HG03460 (cell line): Measurements from ENCODE around the gene TP53BP1.
"Not testable (repeated sequence)": the region's sequence is repeated elsewhere in the genome, so short reads cannot be mapped to it uniquely, and the experiment has no call there.

Source experiments
- ATAC-seq: cut with Tn5 transposase; IDR thresholded peaks from one replicate; pipeline ENCODE4 v1.9.1; 2021; ENCODE audit not compliant: unreplicated experiment

Gene TP53BP1, protein sequence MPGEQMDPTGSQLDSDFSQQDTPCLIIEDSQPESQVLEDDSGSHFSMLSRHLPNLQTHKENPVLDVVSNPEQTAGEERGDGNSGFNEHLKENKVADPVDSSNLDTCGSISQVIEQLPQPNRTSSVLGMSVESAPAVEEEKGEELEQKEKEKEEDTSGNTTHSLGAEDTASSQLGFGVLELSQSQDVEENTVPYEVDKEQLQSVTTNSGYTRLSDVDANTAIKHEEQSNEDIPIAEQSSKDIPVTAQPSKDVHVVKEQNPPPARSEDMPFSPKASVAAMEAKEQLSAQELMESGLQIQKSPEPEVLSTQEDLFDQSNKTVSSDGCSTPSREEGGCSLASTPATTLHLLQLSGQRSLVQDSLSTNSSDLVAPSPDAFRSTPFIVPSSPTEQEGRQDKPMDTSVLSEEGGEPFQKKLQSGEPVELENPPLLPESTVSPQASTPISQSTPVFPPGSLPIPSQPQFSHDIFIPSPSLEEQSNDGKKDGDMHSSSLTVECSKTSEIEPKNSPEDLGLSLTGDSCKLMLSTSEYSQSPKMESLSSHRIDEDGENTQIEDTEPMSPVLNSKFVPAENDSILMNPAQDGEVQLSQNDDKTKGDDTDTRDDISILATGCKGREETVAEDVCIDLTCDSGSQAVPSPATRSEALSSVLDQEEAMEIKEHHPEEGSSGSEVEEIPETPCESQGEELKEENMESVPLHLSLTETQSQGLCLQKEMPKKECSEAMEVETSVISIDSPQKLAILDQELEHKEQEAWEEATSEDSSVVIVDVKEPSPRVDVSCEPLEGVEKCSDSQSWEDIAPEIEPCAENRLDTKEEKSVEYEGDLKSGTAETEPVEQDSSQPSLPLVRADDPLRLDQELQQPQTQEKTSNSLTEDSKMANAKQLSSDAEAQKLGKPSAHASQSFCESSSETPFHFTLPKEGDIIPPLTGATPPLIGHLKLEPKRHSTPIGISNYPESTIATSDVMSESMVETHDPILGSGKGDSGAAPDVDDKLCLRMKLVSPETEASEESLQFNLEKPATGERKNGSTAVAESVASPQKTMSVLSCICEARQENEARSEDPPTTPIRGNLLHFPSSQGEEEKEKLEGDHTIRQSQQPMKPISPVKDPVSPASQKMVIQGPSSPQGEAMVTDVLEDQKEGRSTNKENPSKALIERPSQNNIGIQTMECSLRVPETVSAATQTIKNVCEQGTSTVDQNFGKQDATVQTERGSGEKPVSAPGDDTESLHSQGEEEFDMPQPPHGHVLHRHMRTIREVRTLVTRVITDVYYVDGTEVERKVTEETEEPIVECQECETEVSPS (N-terminal part only)

DNA sequence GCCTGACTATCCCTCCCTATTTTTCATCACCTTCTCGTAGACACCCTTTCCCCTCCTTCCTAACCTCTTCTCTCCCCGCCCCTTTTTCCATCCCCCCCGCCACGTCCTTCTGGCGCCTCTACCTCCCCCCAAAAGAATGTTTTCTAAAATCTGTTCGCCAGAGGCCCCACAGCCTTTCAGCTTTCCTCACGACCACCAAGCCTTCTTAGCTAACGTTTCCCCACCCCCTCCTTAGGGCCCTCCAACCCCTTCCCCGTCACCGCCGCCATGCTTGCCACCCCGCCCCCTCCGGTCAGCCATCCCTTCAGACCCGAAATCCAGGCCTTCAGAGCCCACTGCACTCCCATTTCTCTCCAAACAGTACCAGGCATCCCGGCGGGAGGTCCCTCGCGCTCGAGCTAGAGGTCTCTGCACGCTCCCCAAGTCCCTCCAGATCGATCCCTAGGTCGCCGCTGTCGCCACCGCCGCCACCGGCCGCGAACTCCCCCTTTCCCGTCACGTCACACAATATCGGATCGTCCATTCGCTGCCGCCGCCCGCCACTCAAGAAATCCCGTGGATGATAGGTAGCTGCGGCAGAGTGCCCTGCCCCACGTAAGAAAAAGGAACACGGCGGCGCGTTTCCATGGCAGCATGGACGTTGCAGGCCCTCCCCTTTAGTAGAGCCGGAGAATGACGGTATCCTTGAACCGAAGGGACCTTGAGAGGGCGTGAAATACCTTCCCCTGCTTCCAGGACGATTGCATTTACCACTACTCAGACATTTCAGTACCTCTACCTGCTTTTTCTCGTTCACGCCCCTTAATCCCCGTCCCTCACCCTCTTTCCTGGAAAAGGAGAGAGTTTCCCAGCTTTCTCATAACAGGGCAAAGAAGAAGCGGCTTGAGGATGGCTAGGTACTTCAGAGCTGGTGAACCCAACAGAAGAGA, at the start of gene TP53BP1:
TSS of gene TP53BP1 (minus strand) at position 484 of the 929 bp plus-strand sequence. CDS start at position 371, 113 bp downstream.
- ATAC-seq: peak; percentile 96

DNA sequence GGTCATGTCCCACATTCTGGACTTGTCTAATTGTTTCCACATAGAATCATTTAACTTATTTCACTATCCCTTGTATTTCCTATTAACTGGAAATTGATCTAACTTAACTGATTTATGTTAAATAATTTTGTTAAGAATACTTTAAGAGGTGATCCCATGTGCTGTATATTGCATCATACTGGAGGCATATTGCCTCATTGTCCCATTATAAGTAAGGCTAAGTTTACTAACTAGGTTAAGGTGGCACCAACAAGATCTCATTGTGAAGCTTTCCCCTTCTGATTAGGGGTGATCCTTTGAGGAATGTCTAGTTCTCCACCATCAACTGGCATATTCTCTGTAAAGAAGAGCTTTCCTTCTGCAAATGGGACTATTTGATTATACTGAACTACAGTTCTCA, 48.8 kb upstream of the TP53BP1 start:
- ATAC-seq: no peak

DNA sequence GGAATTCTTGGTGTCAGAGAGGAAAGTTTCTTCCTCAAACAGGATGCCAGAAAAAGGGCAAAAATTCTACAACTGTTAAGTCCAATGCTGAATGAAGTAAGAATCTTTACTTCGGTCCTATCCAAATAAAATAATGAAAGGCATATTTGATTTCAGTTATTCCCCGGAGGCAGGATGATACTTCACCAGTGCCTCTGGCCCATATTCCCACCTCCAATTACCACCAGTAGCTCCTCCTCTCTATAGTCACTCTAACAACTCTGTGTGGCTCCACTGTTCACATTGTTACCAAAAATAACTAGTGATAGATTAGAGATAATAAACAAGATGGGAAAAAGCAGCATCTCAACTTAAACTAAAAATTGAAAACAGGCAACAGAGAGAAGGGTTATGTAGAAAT, 45.1 kb upstream of the TP53BP1 start:
- no peak for ATAC-seq

DNA sequence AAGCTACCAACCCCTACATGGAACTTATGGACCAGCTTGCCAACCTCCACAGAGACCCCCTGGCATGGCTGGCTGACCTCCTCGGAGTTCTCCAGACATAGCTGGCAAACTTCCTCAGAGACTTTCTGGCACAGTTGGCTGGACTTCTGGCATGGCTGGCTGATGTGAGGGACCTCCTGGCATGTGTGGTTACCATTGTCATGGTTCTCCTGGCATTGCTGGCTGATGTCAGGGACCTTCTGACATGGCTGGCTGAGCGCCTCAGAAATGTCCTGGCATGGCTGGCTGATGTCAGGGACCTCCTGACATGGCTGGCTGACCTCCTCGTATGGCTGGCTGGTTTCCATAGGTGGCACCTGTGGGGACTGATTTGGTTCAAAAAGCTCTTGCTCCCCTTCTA, 41.9 kb upstream of the TP53BP1 start:
- ATAC-seq: no peak

DNA sequence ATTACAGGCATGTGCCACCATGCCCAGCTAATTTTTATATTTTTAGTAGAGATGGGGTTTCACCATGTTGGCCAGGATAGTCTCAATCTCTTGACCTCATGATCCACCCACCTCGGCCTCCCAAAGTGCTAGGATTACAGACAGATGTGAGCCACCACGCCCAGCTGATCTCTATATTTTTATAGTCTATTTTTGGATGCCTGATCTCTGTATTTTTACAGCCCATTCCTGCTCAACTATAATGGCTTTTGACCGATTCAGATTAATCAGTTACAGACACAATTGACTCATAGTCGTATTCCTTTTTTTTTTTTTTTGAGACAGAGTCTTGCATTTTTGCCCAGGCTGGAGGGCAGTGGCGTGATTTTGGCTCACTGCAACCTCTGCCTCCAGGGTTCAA, 39.9 kb upstream of the TP53BP1 start:
- ATAC-seq: not testable (repeated sequence)

DNA sequence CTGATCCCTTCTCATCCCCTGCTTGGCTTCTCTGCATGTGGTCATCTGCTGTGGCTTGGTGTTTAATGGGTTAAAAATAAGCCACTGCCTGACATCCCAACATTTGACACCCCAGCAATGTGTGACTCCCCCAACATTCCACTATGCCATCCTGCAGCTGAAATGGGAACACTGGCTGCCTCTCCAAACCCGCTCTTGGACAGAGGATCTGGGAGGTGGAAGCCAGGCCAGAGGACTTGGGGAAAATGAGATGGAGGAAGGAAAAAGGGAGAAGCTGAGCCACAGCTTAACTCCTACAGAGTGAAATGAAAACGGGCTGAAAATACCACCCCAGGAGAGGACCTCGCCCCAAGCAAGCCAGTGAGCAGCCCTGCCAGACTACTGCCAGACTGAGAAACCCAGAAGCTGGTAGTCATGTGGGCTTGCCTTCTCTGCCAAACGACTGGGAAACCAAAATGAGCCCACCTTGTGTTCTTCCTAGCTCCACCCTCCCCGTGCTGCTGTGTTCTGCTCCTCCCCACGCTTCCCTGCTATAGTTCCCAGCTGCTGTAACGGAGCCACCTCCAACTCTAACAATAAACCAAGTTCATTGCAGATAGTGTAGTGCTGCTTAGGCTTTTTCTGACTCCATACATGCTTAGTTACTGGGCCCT, 38.2 kb upstream of the TP53BP1 start:
- no peak for ATAC-seq

DNA sequence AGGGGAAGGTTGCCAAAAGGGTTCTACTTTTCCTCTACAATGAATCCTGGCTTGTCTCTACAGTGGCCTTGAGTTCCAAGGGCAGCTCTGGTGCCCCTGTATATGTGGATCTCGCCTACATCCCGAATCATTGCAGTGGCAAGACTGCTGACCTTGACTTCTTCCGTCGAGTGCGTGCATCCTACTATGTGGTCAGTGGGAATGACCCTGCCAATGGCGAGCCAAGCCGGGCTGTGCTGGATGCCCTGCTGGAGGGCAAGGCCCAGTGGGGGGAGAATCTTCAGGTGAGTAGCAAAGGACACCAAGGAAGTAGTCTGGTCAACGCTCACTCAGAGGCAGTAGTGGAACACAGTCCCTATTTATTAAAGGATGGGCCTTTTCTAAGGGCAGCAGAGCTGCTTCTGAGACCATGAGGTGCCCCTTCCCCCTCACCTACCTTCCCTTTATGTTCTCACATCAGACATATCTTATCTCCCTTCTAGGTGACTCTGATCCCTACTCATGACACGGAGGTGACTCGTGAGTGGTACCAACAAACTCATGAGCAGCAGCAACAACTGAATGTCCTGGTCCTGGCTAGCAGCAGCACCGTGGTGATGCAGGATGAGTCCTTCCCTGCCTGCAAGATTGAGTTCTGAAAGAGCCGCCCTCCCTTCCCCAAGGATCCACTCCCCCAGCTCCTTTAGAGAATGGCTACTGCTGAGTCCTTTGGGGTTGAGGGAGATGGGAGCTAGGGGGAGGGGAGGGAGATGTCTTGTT, 36.8 kb upstream of the TP53BP1 start:
- ATAC-seq: no peak

DNA sequence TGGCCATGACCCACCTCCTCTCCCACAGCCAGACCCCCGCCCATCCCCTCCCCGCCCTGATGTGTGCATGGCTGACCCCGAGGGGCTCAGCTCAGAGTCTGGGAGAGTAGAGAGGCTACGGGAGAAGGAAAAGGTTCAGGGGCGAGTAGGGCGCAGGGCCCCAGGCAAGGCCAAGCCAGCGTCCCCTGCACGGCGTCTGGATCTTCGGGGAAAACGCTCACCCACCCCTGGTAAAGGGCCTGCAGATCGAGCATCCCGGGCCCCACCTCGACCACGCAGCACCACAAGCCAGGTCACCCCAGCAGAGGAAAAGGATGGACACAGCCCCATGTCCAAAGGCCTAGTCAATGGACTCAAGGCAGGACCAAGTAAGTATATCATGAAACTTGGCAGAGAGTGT, 36.2 kb upstream of the TP53BP1 start:
- ATAC-seq: no peak

DNA sequence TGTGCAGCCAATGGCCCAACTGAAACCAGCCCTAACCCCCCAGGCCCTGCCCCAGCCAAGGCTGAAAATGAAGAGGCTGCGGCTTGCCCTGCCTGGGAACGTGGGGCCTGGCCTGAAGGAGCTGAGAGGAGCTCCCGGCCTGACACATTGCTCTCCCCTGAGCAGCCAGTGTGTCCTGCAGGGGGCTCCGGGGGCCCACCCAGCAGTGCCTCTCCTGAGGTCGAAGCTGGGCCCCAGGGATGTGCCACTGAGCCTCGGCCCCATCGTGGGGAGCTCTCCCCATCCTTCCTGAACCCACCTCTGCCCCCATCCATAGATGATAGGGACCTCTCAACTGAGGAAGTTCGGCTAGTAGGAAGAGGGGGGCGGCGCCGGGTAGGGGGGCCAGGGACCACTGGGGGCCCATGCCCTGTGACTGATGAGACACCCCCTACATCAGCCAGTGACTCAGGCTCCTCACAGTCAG, 35.6 kb upstream of the TP53BP1 start:
- no peak for ATAC-seq

DNA sequence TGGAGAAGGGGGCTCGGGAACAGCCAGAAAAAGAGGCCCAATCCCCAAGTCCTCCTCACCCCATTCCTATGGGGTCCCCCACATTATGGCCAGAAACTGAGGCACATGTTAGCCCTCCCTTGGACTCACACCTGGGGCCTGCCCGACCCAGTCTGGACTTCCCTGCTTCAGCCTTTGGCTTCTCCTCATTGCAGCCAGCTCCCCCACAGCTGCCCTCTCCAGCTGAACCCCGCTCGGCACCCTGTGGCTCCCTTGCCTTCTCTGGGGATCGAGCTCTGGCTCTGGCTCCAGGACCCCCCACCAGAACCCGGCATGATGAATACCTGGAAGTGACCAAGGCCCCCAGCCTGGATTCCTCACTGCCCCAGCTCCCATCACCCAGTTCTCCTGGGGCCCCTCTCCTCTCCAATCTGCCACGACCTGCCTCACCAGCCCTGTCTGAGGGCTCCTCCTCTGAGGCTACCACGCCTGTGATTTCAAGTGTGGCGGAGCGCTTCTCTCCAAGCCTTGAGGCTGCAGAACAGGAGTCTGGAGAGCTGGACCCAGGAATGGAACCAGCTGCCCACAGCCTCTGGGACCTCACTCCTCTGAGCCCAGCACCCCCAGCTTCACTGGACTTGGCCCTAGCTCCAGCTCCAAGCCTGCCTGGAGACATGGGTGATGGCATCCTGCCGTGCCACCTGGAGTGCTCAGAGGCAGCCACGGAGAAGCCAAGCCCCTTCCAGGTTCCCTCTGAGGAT, 35.0 kb upstream of the TP53BP1 start:
- ATAC-seq: no peak

DNA sequence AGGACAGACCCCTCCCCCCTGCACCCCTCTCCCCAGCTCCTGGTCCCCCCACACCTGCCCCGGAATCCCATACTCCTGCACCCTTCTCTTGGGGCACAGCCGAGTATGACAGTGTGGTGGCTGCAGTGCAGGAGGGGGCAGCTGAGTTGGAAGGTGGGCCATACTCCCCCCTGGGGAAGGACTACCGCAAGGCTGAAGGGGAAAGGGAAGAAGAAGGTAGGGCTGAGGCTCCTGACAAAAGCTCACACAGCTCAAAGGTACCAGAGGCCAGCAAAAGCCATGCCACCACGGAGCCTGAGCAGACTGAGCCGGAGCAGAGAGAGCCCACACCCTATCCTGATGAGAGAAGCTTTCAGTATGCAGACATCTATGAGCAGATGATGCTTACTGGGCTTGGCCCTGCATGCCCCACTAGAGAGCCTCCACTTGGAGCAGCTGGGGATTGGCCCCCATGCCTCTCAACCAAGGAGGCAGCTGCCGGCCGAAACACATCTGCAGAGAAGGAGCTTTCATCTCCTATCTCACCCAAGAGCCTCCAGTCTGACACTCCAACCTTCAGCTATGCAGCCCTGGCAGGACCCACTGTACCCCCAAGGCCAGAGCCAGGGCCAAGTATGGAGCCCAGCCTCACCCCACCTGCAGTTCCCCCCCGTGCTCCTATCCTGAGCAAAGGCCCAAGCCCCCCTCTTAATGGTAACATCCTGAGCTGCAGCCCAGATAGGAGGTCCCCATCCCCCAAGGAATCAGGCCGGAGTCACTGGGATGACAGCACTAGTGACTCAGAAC, 34.3 kb upstream of the TP53BP1 start:
- ATAC-seq: no peak

DNA sequence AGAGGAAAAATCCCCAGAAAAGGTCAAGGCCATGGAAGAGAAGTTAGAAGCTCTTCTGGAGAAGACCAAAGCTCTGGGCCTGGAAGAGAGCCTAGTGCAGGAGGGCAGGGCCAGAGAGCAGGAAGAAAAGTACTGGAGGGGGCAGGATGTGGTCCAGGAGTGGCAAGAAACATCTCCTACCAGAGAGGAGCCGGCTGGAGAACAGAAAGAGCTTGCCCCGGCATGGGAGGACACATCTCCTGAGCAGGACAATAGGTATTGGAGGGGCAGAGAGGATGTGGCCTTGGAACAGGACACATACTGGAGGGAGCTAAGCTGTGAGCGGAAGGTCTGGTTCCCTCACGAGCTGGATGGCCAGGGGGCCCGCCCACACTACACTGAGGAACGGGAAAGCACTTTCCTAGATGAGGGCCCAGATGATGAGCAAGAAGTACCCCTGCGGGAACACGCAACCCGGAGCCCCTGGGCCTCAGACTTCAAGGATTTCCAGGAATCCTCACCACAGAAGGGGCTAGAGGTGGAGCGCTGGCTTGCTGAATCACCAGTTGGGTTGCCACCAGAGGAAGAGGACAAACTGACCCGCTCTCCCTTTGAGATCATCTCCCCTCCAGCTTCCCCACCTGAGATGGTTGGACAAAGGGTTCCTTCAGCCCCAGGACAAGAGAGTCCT, 33.4 kb upstream of the TP53BP1 start:
- no peak for ATAC-seq

DNA sequence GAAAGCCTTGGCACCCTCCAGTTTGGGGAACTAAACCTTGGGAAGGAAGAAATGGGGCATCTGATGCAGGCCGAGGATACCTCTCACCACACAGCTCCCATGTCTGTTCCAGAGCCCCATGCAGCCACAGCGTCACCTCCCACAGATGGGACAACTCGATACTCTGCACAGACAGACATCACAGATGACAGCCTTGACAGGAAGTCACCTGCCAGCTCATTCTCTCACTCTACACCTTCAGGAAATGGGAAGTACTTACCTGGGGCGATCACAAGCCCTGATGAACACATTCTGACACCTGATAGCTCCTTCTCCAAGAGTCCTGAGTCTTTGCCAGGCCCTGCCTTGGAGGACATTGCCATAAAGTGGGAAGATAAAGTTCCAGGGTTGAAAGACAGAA, 32.2 kb upstream of the TP53BP1 start:
- ATAC-seq: no peak

DNA sequence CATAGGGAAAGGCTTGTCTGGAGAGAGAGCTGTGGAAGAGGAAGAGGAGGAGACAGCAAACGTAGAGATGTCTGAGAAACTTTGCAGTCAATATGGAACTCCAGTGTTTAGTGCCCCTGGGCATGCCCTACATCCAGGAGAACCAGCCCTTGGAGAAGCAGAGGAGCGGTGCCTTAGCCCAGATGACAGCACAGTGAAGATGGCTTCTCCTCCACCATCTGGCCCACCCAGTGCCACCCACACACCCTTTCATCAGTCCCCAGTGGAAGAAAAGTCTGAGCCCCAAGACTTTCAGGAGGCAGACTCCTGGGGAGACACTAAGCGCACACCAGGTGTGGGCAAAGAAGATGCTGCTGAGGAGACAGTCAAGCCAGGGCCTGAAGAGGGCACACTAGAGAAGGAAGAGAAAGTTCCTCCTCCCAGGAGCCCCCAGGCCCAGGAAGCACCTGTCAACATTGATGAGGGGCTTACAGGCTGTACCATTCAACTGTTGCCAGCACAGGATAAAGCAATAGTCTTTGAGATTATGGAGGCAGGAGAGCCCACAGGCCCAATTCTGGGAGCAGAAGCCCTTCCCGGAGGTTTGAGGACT, 31.4 kb upstream of the TP53BP1 start:
- no peak for ATAC-seq

DNA sequence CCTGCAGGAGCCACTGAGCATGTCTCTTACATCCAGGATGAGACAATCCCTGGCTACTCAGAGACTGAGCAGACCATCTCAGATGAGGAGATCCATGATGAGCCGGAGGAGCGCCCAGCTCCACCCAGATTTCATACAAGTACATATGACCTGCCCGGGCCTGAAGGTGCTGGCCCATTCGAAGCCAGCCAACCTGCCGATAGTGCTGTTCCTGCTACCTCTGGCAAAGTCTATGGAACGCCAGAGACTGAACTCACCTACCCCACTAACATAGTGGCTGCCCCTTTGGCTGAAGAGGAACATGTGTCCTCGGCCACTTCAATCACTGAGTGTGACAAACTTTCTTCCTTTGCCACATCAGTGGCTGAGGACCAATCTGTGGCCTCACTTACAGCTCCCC, 30.7 kb upstream of the TP53BP1 start:
- ATAC-seq: no peak

DNA sequence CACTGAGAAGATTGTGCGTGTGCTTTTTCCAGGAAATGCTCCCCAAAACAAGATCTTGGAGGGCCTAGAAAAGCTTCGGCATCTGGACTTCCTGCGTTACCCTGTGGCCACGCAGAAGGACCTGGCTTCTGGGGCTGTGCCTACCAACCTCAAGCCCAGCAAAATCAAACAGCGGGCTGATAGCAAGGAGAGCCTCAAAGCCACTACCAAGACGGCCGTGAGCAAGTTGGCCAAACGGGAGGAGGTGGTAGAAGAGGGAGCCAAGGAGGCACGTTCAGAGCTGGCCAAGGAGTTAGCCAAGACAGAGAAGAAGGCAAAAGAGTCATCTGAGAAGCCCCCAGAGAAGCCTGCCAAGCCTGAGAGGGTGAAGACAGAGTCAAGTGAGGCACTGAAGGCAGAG, 29.3 kb upstream of the TP53BP1 start:
- no peak for ATAC-seq
